ENCODE results near the gene GDE1. TPM values are rescaled to one million over a fixed set of nuclear protein-coding genes. Genes with fewer than 3 reads are reported as not detected.

Gene GDE1
- total RNA-seq, 1 experiment from 2014 or later, result 85.5 TPM

GRCh38 chr16:19502395-19503131, 19.3 kb downstream of the GDE1 start:
- in situ Hi-C loops (cut with HindIII; ENCODE audit: low pct_unique_long_range_greater_than_20kb, low sequenced_read_pairs), result no loop called here
- peak; percentile 47 for DNase-seq (ENCODE audit: low read depth)

DNA sequence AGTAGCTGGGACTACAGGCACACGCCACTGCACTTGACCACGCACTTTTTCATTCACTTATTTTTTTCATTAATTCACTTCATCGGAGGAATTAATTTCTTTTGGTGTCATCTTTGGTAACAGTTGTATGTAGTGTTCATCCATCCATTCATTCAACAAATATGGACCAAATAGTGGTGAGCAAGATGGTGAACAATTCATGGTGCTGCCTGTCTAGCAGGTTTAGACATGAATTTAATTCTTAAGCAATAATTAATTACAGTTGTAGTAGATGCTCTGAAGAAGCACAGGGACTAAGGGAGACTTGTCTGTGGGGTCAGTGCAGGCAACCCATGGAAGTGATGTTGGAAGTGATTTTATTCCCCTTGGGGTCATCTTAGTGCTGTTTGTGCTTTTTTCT, 22.4 kb downstream of the GDE1 start:
- DNase-seq (ENCODE audit: low read depth), result no peak
- in situ Hi-C loops (cut with HindIII; ENCODE audit: low pct_unique_long_range_greater_than_20kb, low sequenced_read_pairs), result no loop called here

DNA sequence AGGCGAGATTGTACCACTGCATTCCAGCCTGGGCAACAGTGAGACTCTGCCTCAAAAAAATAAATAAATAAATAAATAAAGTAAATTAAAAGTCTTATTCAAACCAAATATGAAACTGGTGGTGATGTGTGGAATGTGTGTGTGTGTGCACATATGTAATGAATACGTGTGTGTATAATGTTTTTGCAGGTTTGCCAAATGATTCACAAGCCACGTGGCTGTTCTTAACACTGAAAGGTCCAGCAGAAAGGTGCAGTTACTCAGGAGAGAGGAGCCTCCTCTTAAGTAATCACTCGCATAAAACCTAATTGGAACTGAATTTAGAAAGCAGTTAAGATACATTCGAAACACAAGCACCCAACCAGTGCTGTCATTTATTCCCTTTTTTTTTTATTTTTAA, 22.9 kb downstream of the GDE1 start:
- in situ Hi-C loops (cut with HindIII; ENCODE audit: low pct_unique_long_range_greater_than_20kb, low sequenced_read_pairs), result no loop called here
- DNase-seq (ENCODE audit: low read depth), result no peak

GRCh38 chr16:19497176-19497575, 24.7 kb downstream of the GDE1 start:
- DNase-seq (ENCODE audit: low read depth), result no peak
- in situ Hi-C loops (cut with HindIII; ENCODE audit: low pct_unique_long_range_greater_than_20kb, low sequenced_read_pairs), result no loop called here

DNA sequence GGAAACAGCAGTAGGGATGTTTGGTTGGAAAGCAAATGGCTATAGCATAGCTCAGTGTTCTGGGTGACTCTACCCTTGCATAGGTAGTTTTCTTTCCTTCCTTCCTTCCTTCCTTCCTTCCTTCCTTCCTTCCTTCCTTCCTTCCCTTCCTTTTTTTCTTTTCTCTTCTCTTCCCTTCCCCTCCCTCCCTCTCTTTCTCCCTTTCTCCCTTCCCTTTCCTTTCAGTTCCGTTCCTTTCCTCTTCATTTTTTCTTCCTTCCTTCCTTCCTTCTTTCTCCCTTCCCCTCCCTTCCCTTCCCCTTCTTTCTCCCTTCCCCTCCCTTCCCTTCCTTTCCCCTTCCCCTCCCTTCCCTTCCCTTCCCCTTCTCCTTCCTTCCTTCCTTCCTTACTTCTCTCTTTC, 31.3 kb downstream of the GDE1 start:
- in situ Hi-C loops (cut with HindIII; ENCODE audit: low pct_unique_long_range_greater_than_20kb, low sequenced_read_pairs), result no loop called here
- no peak for DNase-seq (ENCODE audit: low read depth)

- in situ Hi-C loops (cut with HindIII; ENCODE audit: low pct_unique_long_range_greater_than_20kb, low sequenced_read_pairs), result no loop called here
- no peak for DNase-seq (ENCODE audit: low read depth)
Measured at GRCh38 chr16:19488213-19488640, 33.7 kb downstream of the GDE1 start.

GRCh38 chr16:19486750-19487325, 35.1 kb downstream of the GDE1 start:
- DNase-seq (ENCODE audit: low read depth), result no peak
- in situ Hi-C loops (cut with HindIII; ENCODE audit: low pct_unique_long_range_greater_than_20kb, low sequenced_read_pairs), result no loop called here

GRCh38 chr16:19486051-19486450, 35.8 kb downstream of the GDE1 start:
- no peak for DNase-seq (ENCODE audit: low read depth)
- in situ Hi-C loops (cut with HindIII; ENCODE audit: low pct_unique_long_range_greater_than_20kb, low sequenced_read_pairs), result no loop called here

DNA sequence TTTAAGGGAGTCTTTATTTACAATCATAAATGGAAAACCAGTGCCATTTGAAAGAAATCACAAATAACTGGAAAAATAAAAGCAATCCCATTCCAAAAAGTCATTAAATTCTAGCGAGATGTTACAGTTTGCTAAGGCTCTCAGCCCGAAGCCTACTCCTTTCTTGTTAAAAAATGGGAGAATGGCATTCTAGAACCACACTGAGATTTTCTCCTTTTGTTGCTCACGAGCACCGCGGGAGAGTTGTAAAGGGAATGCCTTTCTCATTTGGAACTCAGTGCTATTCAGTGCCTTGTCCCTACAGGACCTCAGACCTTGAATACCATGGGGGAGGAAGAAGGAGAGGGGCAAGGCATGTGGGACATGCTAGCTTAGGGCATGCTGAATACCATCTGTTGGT, 36.3 kb downstream of the GDE1 start:
- in situ Hi-C loops (cut with HindIII; ENCODE audit: low pct_unique_long_range_greater_than_20kb, low sequenced_read_pairs), result no loop called here
- no peak for DNase-seq (ENCODE audit: low read depth)

- in situ Hi-C loops (cut with HindIII; ENCODE audit: low pct_unique_long_range_greater_than_20kb, low sequenced_read_pairs), result no loop called here
Measured at GRCh38 chr16:19484096-19484495, 37.8 kb downstream of the GDE1 start.

DNA sequence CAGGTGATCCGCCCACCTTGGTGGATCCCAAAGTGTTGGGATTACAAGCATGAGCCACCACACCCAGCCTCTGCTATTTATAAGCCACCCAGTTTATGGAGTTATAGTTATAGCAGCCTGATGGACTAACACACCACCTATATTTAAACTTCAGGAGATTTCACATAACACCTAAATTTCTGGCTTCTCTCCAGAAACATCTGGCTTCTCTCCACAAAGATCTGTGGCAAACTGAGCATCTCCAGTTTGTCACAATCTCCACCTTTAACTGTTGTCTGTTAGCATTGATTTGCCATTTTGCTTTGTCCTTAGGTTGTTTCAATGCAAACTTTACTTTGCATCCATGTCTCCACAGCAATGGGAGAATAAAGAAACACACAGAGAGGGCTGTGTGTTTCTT, 39.6 kb downstream of the GDE1 start:
- no peak for DNase-seq (ENCODE audit: low read depth)
- in situ Hi-C loops (cut with HindIII; ENCODE audit: low pct_unique_long_range_greater_than_20kb, low sequenced_read_pairs), result no loop called here

More at GRCh38 chr16:19484096-19484495, 37.8 kb downstream of the GDE1 start:
- DNase-seq (ENCODE audit: low read depth), result no peak

GRCh38 chr16:19481769-19482168, 40.1 kb downstream of the GDE1 start:
- no peak for DNase-seq (ENCODE audit: low read depth)
- in situ Hi-C loops (cut with HindIII; ENCODE audit: low pct_unique_long_range_greater_than_20kb, low sequenced_read_pairs), result no loop called here

- in situ Hi-C loops (cut with HindIII; ENCODE audit: low pct_unique_long_range_greater_than_20kb, low sequenced_read_pairs), result no loop called here
- no peak for DNase-seq (ENCODE audit: low read depth)
Measured at GRCh38 chr16:19481296-19481695, 40.6 kb downstream of the GDE1 start.

- in situ Hi-C loops (cut with HindIII; ENCODE audit: low pct_unique_long_range_greater_than_20kb, low sequenced_read_pairs), result no loop called here
- no peak for DNase-seq (ENCODE audit: low read depth)
Measured at GRCh38 chr16:19479302-19479721, 42.6 kb downstream of the GDE1 start.

- in situ Hi-C loops (cut with HindIII; ENCODE audit: low pct_unique_long_range_greater_than_20kb, low sequenced_read_pairs), result no loop called here
- no peak for DNase-seq (ENCODE audit: low read depth)
Measured at GRCh38 chr16:19478505-19478904, 43.4 kb downstream of the GDE1 start.

DNA sequence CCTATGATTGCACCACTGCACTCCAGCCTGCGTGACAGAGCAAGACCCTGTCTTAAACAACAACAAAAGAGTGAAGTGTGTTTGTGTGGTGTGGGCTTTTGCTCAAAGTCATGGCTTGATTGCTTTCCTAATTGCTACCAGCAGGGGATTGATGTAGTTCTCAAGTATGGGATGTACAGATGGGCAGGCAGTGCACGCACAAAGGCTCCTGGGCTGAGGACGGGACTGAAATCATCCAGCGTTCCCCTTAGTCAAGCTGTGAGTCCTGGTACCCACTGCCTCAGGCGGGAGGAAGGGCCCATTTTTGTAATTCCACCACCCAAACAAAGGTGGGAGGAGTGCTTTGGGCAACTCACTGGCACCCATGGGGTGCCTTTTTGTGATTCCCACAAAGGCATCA, 47.3 kb downstream of the GDE1 start:
- in situ Hi-C loops (cut with HindIII; ENCODE audit: low pct_unique_long_range_greater_than_20kb, low sequenced_read_pairs), result no loop called here
- DNase-seq (ENCODE audit: low read depth), result no peak

DNA sequence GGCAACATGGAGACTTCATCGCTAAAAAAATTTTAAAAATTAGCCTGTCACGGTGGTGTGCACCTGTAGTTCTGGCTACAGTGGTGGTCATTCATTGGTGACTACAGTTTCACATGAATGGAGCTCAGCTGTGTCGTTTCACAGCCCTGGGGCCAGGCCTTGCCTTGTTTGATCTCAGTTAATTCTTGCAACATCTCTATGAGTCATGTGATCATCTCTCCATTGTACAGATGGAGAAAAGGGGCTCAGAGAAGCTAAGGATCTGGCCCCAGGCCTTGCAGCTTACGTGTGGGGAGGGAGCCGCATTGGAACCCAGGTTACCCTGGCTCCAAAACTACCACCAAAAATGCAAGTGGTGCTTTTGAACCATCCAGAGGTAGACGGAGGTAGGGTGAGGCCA, 49.4 kb downstream of the GDE1 start:
- in situ Hi-C loops (cut with HindIII; ENCODE audit: low pct_unique_long_range_greater_than_20kb, low sequenced_read_pairs), result no loop called here
- no peak for DNase-seq (ENCODE audit: low read depth)

- no peak for DNase-seq (ENCODE audit: low read depth)
- in situ Hi-C loops (cut with HindIII; ENCODE audit: low pct_unique_long_range_greater_than_20kb, low sequenced_read_pairs), result no loop called here
Measured at GRCh38 chr16:19468300-19468699, 53.6 kb downstream of the GDE1 start.

DNA sequence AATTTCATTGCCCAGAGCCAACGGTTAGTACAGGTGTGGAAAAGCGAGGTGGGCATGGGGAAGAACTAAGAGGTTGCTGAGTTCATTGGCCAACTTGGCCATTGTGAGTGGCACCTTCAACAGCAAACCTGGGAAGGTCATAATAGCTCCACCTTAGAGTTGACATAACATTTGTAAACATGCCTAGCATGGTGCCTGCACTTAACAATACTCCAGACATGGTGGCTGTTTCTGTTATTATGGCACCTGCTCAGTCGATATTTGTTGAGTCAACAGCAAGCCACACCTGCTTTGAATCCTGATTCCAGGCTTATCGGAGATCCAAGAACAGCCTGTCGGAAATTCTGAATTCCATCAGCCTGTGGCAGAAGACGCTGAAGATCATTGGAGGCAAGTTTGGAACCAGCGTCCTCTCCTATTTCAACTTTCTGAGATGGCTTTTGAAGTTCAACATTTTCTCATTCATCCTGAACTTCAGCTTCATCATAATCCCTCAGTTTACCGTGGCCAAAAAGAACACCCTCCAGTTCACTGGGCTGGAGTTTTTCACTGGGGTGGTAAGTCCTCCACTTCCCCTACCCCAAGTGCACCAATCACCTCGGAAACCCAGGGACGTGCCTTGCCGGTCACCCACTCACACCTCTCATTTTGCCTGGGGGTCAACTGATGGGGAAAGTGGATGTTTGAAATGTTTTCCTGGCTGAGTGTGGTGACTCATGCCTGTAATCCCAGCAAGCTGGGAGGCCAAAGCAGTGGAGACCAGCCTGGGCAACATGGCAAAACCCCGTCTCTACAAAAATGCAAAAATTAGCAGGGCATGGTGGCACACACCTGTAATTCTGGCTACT, 58.2 kb downstream of the GDE1 start:
- DNase-seq (ENCODE audit: low read depth), result no peak
- in situ Hi-C loops (cut with HindIII; ENCODE audit: low pct_unique_long_range_greater_than_20kb, low sequenced_read_pairs), result no loop called here

Data from Caki2 (cell line).